HS-5 (cell line): ENCODE results near the gene PMPCA.
"Not testable (repeated sequence)": the region's sequence is repeated elsewhere in the genome, so short reads cannot be mapped to it uniquely, and the experiment has no call there.

ENCODE experiments used
- DNase-seq: peaks from one replicate; pipeline ENCODE4 v3.0.0-alpha.2; 2012; ENCODE audit warnings: low read depth

PMPCA gene

GRCh38 chr9:136412962-136413361 lies 2.5 kb downstream of the PMPCA start:
- no peak for DNase-seq

- no peak for DNase-seq
These were observed 6.0 kb downstream of the PMPCA start for GRCh38 chr9:136416427-136416826.

- no peak for DNase-seq
These were observed 6.5 kb downstream of the PMPCA start for GRCh38 chr9:136416914-136417313.

- DNase-seq, result no peak
These were observed 8.0 kb downstream of the PMPCA start for GRCh38 chr9:136418182-136419091.

GRCh38 chr9:136419092-136419420 lies 8.6 kb downstream of the PMPCA start:
- DNase-seq, result no peak

DNA sequence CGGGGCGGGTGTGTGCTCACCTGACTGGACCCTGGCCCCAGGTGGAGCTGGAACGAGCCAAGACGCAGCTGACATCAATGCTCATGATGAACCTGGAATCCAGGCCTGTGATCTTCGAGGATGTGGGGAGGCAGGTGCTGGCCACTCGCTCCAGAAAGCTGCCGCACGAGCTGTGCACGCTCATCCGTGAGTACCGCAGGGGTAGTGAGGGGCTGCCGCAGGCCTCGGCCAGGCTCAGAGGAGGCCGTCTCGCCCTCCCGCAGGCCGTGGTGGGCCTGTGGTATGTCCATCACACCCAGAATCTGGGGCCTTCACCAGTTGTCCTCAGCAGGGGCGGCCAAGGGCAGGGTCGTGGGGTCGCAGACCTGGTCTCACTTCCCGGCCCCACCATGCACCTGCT lies 11.3 kb downstream of the PMPCA start:
- DNase-seq, result no peak

GRCh38 chr9:136422876-136423275 lies 12.4 kb downstream of the PMPCA start:
- DNase-seq, result no peak

GRCh38 chr9:136423432-136424146 lies 13.1 kb downstream of the PMPCA start:
- DNase-seq, result no peak

DNA sequence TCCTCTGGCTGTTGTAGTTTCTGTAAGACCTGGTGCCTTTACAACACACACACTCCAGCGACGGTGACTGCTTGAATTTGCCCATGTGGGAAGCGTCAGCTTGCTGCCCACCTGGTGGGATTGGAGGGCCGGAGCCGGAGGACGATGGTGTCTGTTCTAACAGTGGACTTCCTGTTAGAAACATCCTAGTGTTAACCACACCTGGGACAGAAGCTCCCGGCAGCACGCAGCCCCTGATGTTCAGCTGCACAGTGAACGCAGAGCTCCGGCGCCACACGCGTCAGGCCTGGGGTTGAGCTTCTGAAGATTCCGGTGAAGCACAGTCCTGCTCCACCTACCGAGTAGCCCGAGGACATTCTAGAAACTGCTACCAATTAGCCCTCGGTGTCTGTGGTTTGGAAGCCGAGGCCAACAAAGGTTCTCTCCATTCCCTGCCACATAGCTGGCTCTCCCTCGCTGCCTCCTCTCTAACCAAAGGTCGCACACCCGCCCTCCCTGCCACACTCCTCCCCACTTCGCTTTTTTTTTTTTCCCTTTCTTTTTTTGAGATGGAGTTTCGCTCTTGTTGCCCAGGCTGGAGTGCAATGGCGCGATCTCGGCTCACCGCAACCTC lies 14.4 kb downstream of the PMPCA start:
- DNase-seq, result no peak

- DNase-seq, result not testable (repeated sequence)
These were observed 14.9 kb downstream of the PMPCA start for GRCh38 chr9:136425367-136425766.

DNA sequence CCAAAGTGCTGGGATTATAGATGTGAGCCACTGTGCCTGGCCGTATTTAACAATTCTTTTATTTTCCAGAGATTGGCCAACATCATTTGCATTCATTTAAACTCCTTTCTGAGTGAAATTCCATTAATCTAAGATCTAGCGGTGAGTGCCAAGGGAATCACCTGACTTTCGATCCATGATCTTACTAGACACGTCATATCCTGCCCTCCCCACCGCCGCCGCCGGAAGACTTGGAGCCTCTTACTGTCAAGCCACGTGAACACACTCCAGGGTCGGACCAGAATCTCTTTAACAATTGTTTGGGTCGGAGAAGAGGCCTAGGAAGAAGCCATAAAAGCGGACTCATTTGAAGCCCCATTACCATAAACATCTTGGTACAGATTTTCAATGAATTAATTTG lies 16.3 kb downstream of the PMPCA start:
- DNase-seq, result no peak

- DNase-seq, result no peak
These were observed 18.7 kb downstream of the PMPCA start for GRCh38 chr9:136429075-136429628.

GRCh38 chr9:136429683-136430491 lies 19.4 kb downstream of the PMPCA start:
- no peak for DNase-seq

DNA sequence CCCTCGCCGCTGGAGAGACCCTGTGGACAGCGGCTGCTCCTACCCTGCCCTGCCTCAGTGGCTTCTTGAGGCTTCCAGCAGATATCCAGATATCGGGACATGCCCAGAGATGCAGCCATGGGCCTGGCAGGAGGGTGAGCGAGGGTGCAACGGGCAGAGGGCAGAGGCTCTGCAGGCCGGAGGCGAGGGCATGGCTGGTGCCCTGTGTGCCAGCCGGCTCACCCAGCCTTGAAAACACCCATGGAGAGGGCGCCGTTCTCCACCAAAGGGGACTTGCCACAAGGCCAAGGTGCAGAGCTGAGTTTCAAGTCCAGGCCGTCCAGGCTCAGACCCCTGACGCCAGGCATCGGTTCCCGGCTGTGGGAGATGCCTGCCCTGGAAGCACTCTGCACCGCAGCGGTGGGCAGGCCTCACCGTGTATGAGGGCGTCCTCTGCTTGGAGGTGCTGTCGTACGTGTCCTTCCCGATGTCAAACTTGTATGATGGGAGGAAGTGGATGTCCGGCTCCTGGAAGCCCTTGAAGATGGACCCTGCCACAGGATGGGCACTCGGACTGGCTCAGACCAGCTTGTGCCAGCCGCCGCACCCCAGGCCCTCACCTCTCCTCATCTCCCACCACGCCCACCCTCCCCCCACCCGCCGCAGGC lies 20.3 kb downstream of the PMPCA start:
- no peak for DNase-seq

DNA sequence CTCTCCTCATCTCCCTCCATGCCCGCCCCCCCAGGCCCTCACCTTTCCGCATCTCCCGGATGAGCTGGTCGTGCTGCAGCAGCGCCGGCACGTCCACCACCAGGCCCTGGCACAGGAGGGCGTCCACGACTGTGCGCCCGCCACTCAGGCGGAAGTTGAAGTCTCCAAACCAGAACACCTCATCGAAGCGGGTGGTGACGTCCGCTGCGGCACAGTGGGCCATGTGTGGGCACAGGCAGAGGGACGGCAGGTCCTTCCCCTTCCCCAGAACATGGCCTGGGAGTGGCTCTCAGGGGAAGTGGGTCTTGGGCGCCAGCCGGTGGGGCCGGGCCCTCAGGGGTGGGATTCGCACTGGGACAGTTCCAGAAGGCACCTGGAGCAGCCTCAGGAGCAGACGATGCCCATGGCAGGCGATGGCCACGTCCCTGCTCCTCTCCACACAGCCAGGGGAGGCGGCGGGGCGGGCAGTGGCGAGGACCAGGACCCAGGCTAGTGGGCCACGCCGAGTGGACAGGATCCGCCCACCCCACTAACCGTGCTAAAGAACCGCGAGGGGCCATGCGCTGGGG lies 21.4 kb downstream of the PMPCA start:
- DNase-seq, result no peak

DNA sequence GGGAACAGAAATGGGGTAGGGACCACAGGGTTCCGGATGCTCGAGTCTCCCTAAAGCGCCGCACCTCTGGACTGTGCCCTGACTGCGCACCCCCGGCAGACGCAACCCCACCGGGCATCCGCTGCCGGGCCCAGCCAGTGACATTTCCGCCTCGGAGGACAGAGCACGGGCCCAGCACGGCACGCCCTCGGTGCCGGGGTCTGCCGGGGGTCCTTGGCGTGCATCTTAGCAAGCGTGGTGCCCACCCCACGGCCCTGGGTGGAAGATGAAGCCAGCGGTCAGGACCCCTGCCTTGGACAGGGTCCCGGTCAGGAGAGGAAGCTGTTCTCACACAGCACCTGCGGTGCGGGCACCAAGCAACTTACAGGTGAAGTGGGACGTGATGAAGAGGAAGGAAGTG lies 22.1 kb downstream of the PMPCA start:
- no peak for DNase-seq

GRCh38 chr9:136433043-136433715 lies 22.7 kb downstream of the PMPCA start:
- no peak for DNase-seq

- no peak for DNase-seq
These were observed 23.6 kb downstream of the PMPCA start for GRCh38 chr9:136433849-136434579.

- no peak for DNase-seq
These were observed 24.2 kb downstream of the PMPCA start for GRCh38 chr9:136434580-136435169.
